ENCODE data around the gene SEPHS2. TPM values are rescaled to one million over a fixed set of nuclear protein-coding genes. Genes with fewer than 3 reads are reported as not detected.

Gene SEPHS2
- total RNA-seq, 1 donor from 2014 or later = 30.5 TPM

DNA sequence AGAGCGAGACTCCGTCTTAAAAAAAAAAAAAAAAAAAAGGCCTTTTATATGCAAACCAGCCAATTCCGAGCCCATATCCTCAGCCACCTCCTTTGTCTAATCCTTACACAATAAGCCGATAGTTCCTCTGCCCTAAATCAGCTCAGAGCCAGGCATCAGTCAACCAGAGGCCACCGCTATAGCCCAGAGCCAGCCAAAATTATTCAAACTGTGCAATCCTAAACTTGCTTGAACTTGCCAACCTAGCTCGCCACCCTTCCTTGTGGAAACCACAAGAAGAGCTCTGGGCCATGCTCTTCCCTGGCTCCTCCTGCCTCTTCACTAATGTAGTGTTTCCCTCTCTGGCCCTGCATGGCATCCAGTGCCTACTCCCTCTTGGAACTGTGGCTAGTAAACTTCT lies 44.5 kb upstream of the SEPHS2 start:
- Mint-ChIP-seq H3K36me3 (ENCODE audit: low read depth) (no peaks in the 10 kb centered on the region), H3K9me3 (no peaks in the 10 kb centered on the region), H3K27ac (ENCODE audit: unreplicated experiment) (peak overlapping the region; percentile 7), H3K4me3 (no peak overlapping the region), H3K4me1 (peaks cover 6% of the 10 kb centered on the region), H3K27me3 (ENCODE audit: low read depth) (no peaks in the 10 kb centered on the region)
- DNase-seq (ENCODE audit: low read depth, low spot score) = no peak
- TF ChIP-seq, protein P1, sequence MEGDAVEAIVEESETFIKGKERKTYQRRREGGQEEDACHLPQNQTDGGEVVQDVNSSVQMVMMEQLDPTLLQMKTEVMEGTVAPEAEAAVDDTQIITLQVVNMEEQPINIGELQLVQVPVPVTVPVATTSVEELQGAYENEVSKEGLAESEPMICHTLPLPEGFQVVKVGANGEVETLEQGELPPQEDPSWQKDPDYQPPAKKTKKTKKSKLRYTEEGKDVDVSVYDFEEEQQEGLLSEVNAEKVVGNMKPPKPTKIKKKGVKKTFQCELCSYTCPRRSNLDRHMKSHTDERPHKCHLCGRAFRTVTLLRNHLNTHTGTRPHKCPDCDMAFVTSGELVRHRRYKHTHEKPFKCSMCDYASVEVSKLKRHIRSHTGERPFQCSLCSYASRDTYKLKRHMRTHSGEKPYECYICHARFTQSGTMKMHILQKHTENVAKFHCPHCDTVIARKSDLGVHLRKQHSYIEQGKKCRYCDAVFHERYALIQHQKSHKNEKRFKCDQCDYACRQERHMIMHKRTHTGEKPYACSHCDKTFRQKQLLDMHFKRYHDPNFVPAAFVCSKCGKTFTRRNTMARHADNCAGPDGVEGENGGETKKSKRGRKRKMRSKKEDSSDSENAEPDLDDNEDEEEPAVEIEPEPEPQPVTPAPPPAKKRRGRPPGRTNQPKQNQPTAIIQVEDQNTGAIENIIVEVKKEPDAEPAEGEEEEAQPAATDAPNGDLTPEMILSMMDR (conservative IDR thresholded peaks at IDR 0.05) = no peak

- Mint-ChIP-seq H3K4me3 (no peak overlapping the region), H3K27me3 (ENCODE audit: low read depth) (no peaks in the 10 kb centered on the region), H3K9me3 (no peaks in the 10 kb centered on the region), H3K4me1 (peaks cover 6% of the 10 kb centered on the region), H3K36me3 (ENCODE audit: low read depth) (no peaks in the 10 kb centered on the region), H3K27ac (ENCODE audit: unreplicated experiment) (no peak overlapping the region)
- TF ChIP-seq, protein P1 (conservative IDR thresholded peaks at IDR 0.05) = no peak
- no peak for DNase-seq (ENCODE audit: low read depth, low spot score)
These were observed 43.3 kb upstream of the SEPHS2 start for GRCh38 chr16:30488764-30489605.

GRCh38 chr16:30485818-30486436 lies 40.3 kb upstream of the SEPHS2 start:
- Mint-ChIP-seq H3K27me3 (ENCODE audit: low read depth) (peaks cover 3% of the 10 kb centered on the region), H3K4me1 (peaks cover 6% of the 10 kb centered on the region), H3K4me3 (no peak overlapping the region), H3K36me3 (ENCODE audit: low read depth) (no peaks in the 10 kb centered on the region), H3K9me3 (no peaks in the 10 kb centered on the region), H3K27ac (ENCODE audit: unreplicated experiment) (no peak overlapping the region)
- TF ChIP-seq, protein P1 (conservative IDR thresholded peaks at IDR 0.05) = no peak
- DNase-seq (ENCODE audit: low read depth, low spot score) = no peak

- Mint-ChIP-seq H3K4me1 (no peaks in the 10 kb centered on the region), H3K36me3 (ENCODE audit: low read depth) (no peaks in the 10 kb centered on the region), H3K4me3 (no peak overlapping the region), H3K27me3 (ENCODE audit: low read depth) (peaks cover 5% of the 10 kb centered on the region), H3K9me3 (no peaks in the 10 kb centered on the region), H3K27ac (ENCODE audit: unreplicated experiment) (no peak overlapping the region)
- DNase-seq (ENCODE audit: low read depth, low spot score) = no peak
- TF ChIP-seq, protein P1 (conservative IDR thresholded peaks at IDR 0.05) = no peak
These were observed 39.2 kb upstream of the SEPHS2 start for GRCh38 chr16:30484887-30485286.

DNA sequence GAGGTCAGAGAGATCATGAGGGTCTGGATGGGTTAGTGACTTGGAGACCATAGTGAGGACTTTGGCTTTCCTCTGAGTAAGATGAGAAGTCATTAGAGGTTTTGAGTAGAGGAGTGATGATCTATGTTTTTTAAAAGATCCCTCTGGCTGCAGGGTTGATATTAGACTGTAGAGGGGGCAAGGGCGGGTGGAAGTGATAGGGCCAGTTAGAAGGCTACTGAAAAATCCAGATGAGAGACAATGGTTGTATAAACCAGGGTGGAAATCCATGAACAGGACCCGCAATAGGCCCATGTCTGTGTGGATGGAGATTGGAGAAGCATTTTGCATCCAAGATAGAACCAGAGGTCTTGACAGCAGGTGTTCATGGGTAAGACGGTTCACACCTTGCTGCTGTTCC lies 36.7 kb upstream of the SEPHS2 start:
- H3K4me1 Mint-ChIP-seq = no peaks in the 10 kb centered on the region
- DNase-seq (ENCODE audit: low read depth, low spot score) = no peak
- H3K9me3 Mint-ChIP-seq = no peaks in the 10 kb centered on the region
- peaks cover 5% of the 10 kb centered on the region for H3K27me3 Mint-ChIP-seq (ENCODE audit: low read depth)
- H3K36me3 Mint-ChIP-seq (ENCODE audit: low read depth) = no peaks in the 10 kb centered on the region
- TF ChIP-seq, protein P1 (conservative IDR thresholded peaks at IDR 0.05) = peak; percentile 30
- H3K4me3 Mint-ChIP-seq = no peak overlapping the region
- no peak overlapping the region for H3K27ac Mint-ChIP-seq (ENCODE audit: unreplicated experiment)
